H1 (cell line): ENCODE results near the gene MOV10L1. TPM values are rescaled to one million over a fixed set of nuclear protein-coding genes. Genes with fewer than 3 reads are reported as not detected.

ENCODE experiments used
- CTCF ChIA-PET: fragments of 300-600 bp; sonication (Branson Sonifier 250); formaldehyde crosslinking; loops from one replicate; lab custom pipeline; 2021; ENCODE audit not compliant: partially characterized antibody; lab: Charles Lee
- POLR2A ChIA-PET: fragments of 300-600 bp; sonication (Branson Sonifier 250); formaldehyde crosslinking; loops from one replicate; lab custom pipeline; 2021; ENCODE audit warnings: inconsistent platforms; ENCODE audit not compliant: partially characterized antibody; lab: Charles Lee
- DNase-seq, 2 experiments: peaks; one replicate each; pipeline versions ENCODE4 v3.0.0 to v3.0.0-alpha.2; 2010 to 2022; ENCODE audit warnings: low spot score in 2 of 2, low read depth in 1 of 2, mixed read lengths in 1 of 2
- FAIRE-seq: peaks from 2 replicates; lab custom pipeline; 2011; peaks lifted over from hg19 to GRCh38; lab: Jason Lieb, UNC
- H2AFZ ChIP-seq: 2 replicates; pipeline ENCODE4 v1.8.1; 2012; ENCODE audit warnings: low read length, inconsistent platforms
- H2AK5ac ChIP-seq: 2 replicates; pipeline ENCODE4 v1.6.1; 2013; ENCODE audit warnings: low read depth, low read length
- H2BK120ac ChIP-seq: replicated peaks from 2 replicates; pipeline ENCODE3; 2013; ENCODE audit warnings: low read depth, low read length, inconsistent platforms
- H2BK12ac ChIP-seq: 2 replicates; pipeline ENCODE4 v1.6.1; 2013; ENCODE audit warnings: low read depth, low read length
- H2BK15ac ChIP-seq: 2 replicates; pipeline ENCODE4 v1.6.1; 2013; ENCODE audit warnings: low read length
- H2BK20ac ChIP-seq: 2 replicates; pipeline ENCODE4 v1.6.1; 2013; ENCODE audit warnings: low read length
- H2BK5ac ChIP-seq: 2 replicates; pipeline ENCODE4 v1.6.1; 2013; ENCODE audit warnings: low read depth, low read length
- H3K14ac ChIP-seq: 2 replicates; pipeline ENCODE4 v1.6.1; 2013; ENCODE audit warnings: inconsistent platforms; ENCODE audit not compliant: insufficient read length
- H3K18ac ChIP-seq: 2 replicates; pipeline ENCODE4 v1.6.1; 2013; ENCODE audit warnings: low read length; ENCODE audit errors: extremely low read depth
- H3K23ac ChIP-seq: 2 replicates; pipeline ENCODE4 v1.6.1; 2013; ENCODE audit warnings: inconsistent platforms; ENCODE audit not compliant: insufficient read length
- H3K23me2 ChIP-seq: 2 replicates; pipeline ENCODE4 v1.6.1; 2013; ENCODE audit warnings: low read depth, low read length
- H3K27ac ChIP-seq: 2 replicates; pipeline ENCODE4 v1.6.1; 2011; ENCODE audit warnings: low read depth, low read length, inconsistent platforms
- H3K27me3 ChIP-seq, 4 experiments: replicated peaks in 1 of 4; 1 replicate in 1 of 4; 2 replicates in 3 of 4; pipeline versions ENCODE4 v1.6.1 to v1.8.1; 2011 to 2013; ENCODE audit warnings: low read length in 3 of 4, mild to moderate bottlenecking in 3 of 4, inconsistent platforms in 2 of 4, mixed read lengths in 2 of 4, moderate library complexity in 1 of 4; ENCODE audit not compliant: control insufficient read depth in 3 of 4, insufficient read depth in 3 of 4; ENCODE audit errors: extremely low read depth in 1 of 4
- H3K36me3 ChIP-seq, 4 experiments: 2 replicates each; pipeline versions ENCODE4 v1.6.1 to v1.8.1; 2011 to 2013; ENCODE audit warnings: mild to moderate bottlenecking in 4 of 4, low read length in 3 of 4, moderate library complexity in 2 of 4, control low read depth in 1 of 4, inconsistent platforms in 1 of 4; ENCODE audit not compliant: insufficient read depth in 4 of 4, control insufficient read depth in 2 of 4
- H3K4ac ChIP-seq: replicated peaks from 2 replicates; pipeline ENCODE3; 2013; ENCODE audit warnings: low read length, low read depth, mixed read lengths, inconsistent platforms; ENCODE audit not compliant: insufficient read length
- H3K4me1 ChIP-seq, 4 experiments: replicated peaks in 1 of 4; 1 replicate in 1 of 4; 2 replicates in 3 of 4; pipeline versions ENCODE4 v1.6.1 to v1.8.1; 2011 to 2013; ENCODE audit warnings: low read length in 3 of 4, inconsistent platforms in 2 of 4, mixed read lengths in 1 of 4; ENCODE audit not compliant: insufficient read depth in 4 of 4, control insufficient read depth in 3 of 4
- H3K4me2 ChIP-seq, 2 experiments: 2 replicates each; pipeline versions ENCODE4 v1.6.1 to v1.8.1; 2011 to 2013; ENCODE audit warnings: low read depth in 2 of 2, low read length in 2 of 2, control low read depth in 1 of 2, inconsistent platforms in 1 of 2, mild to moderate bottlenecking in 1 of 2; ENCODE audit not compliant: insufficient read depth in 1 of 2
- H3K4me3 ChIP-seq, 4 experiments: fragments of 200-600, 300-600 bp in 1 of 4; sonication (generic), shearing (Covaris generic), sonication (Bioruptor Twin) in 1 of 4; 2 replicates each; pipeline versions ENCODE4 v1.5.1 to v1.8.1; 2011 to 2016; ENCODE audit warnings: low read length in 4 of 4, low read depth in 3 of 4, control low read depth in 2 of 4, inconsistent platforms in 2 of 4, mild to moderate bottlenecking in 2 of 4, mixed read lengths in 1 of 4, moderate library complexity in 1 of 4; ENCODE audit not compliant: insufficient read depth in 2 of 4; ENCODE audit errors: extremely low read depth in 1 of 4
- H3K56ac ChIP-seq: replicated peaks from 2 replicates; pipeline ENCODE3; 2013; ENCODE audit warnings: low read depth, mild to moderate bottlenecking, mixed read lengths, low read length, inconsistent platforms; ENCODE audit not compliant: insufficient read length
- H3K79me1 ChIP-seq: 2 replicates; pipeline ENCODE4 v1.6.1; 2013; ENCODE audit warnings: low read depth, low read length, control low read depth
- H3K79me2 ChIP-seq, 2 experiments: 2 replicates each; pipeline versions ENCODE4 v1.6.1 to v1.8.1; 2012 to 2013; ENCODE audit warnings: low read length in 2 of 2, mild to moderate bottlenecking in 2 of 2, inconsistent platforms in 1 of 2; ENCODE audit not compliant: insufficient read depth in 2 of 2, control insufficient read depth in 1 of 2
- H3K9ac ChIP-seq, 4 experiments: replicated peaks in 1 of 4; 1 replicate in 1 of 4; 2 replicates in 3 of 4; pipeline versions ENCODE4 v1.6.1 to v1.8.1; 2011 to 2013; ENCODE audit warnings: low read depth in 3 of 4, low read length in 3 of 4, control low read depth in 2 of 4, mild to moderate bottlenecking in 2 of 4, moderate library complexity in 2 of 4, inconsistent platforms in 1 of 4; ENCODE audit errors: extremely low read depth in 1 of 4
- H3K9me3 ChIP-seq, 2 experiments: 2 replicates each; pipeline versions ENCODE4 v1.6.1 to v1.8.1; 2012 to 2013; ENCODE audit warnings: mild to moderate bottlenecking in 2 of 2, moderate library complexity in 2 of 2, control low read depth in 1 of 2, inconsistent platforms in 1 of 2, low read depth in 1 of 2, low read length in 1 of 2, mixed read lengths in 1 of 2; ENCODE audit not compliant: insufficient read depth in 2 of 2
- H4K20me1 ChIP-seq, 2 experiments: replicated peaks in 1 of 2; 2 replicates each; pipeline versions ENCODE3 to v1.8.1; 2011 to 2013; ENCODE audit warnings: inconsistent platforms in 2 of 2, low read length in 2 of 2, mild to moderate bottlenecking in 1 of 2; ENCODE audit not compliant: insufficient read depth in 2 of 2, control insufficient read depth in 1 of 2
- H4K5ac ChIP-seq: 2 replicates; pipeline ENCODE4 v1.6.1; 2013; ENCODE audit warnings: low read length, low read depth, mixed read lengths, inconsistent platforms; ENCODE audit not compliant: insufficient read length
- H4K8ac ChIP-seq: 2 replicates; pipeline ENCODE4 v1.8.0; 2013; ENCODE audit warnings: mild to moderate bottlenecking, moderate library complexity, low read length, inconsistent platforms; ENCODE audit not compliant: insufficient read depth; ENCODE audit errors: extremely low read depth
- H4K91ac ChIP-seq: replicated peaks from 2 replicates; pipeline ENCODE3; 2013; ENCODE audit warnings: low read length, mixed read lengths, inconsistent platforms; ENCODE audit not compliant: insufficient read length
- BRCA1 ChIP-seq: IDR thresholded peaks from 2 replicates; pipeline ENCODE4 v1.6.1; 2012; ENCODE audit warnings: low read depth, low read length, improper control_type of control experiment
- EP300 ChIP-seq, 2 experiments: IDR thresholded peaks; 1 replicate in 1 of 2; 2 replicates in 1 of 2; pipeline ENCODE4 v1.6.1; 2011 to 2012; ENCODE audit warnings: low read depth in 2 of 2, low read length in 2 of 2, mild to moderate bottlenecking in 2 of 2, borderline replicate concordance in 1 of 2, inconsistent platforms in 1 of 2, moderate library complexity in 1 of 2
- JUN ChIP-seq: IDR thresholded peaks from 2 replicates; pipeline ENCODE4 v1.6.1; 2011; ENCODE audit warnings: low read depth, mild to moderate bottlenecking, improper control_type of control experiment, low read length
- SAP30 ChIP-seq: fragments of 300-600 bp; sonication (generic); IDR thresholded peaks from 2 replicates; pipeline ENCODE4 v1.7.1; 2012; ENCODE audit warnings: low read length, moderate library complexity, mild to moderate bottlenecking, inconsistent platforms; ENCODE audit not compliant: insufficient read depth, insufficient replicate concordance
- SP1 ChIP-seq: IDR thresholded peaks from 2 replicates; pipeline ENCODE4 v1.6.1; 2011; ENCODE audit warnings: low read depth, low read length
- SUZ12 ChIP-seq: fragments of 200-600 bp; sonication (generic); IDR thresholded peaks from 2 replicates; pipeline ENCODE4 v1.6.1; 2012; ENCODE audit warnings: mild to moderate bottlenecking, inconsistent platforms, low read length, moderate library complexity, mixed read lengths
- TBP ChIP-seq: IDR thresholded peaks from 2 replicates; pipeline ENCODE4 v1.6.1; 2011; ENCODE audit warnings: low read depth, low read length, improper control_type of control experiment
- WGBS, 2 experiments: shearing (Covaris generic) in 1 of 2; methylation state at CpG; one replicate each; pipeline versions ENCODE4 v1.1.6 to v1.1.7; 2013 to 2015; ENCODE audit warnings: low lambda C conversion rate in 2 of 2, mixed read lengths in 2 of 2, inconsistent platforms in 1 of 2, low coverage in 1 of 2, missing lambda C conversion rate in 1 of 2; ENCODE audit not compliant: insufficient replicate concordance in 2 of 2, insufficient coverage in 1 of 2, insufficient read length in 1 of 2; ENCODE audit errors: extremely low coverage in 1 of 2, missing lambda C conversion rate in 1 of 2; 5-methylcytosine and 5-hydroxymethylcytosine counted together
- polyA plus RNA-seq, 7 experiments: library from polyadenylated mRNA; depleted of rRNA in 3 of 7; stranded (reverse) in 5 of 7; unstranded in 2 of 7; fragments of >200 nt in 5 of 7; fragments of 200-250 nt in 2 of 7; gene quantifications; 1 replicate in 5 of 7; 2 replicates in 1 of 7; 4 replicates in 1 of 7; pipeline versions ENCODE4 v1.2.1 to v1.2.3, GENCODE V29; 2011 to 2013; ENCODE audit warnings: missing spikeins in 2 of 7, mixed read lengths in 2 of 7
- total RNA-seq: library from RNA; stranded (reverse); fragmentation: NEBNext Ultra II Directional; extraction: Animal tissue kit (Norgen Biotek cat#: 25700); gene quantifications from 2 replicates; pipeline ENCODE4 v1.2.1, GENCODE V29; 2021
- TF ChIP-seq, protein P1 (sequence below): IDR thresholded peaks from 2 replicates; pipeline ENCODE4 v1.6.1; 2012; ENCODE audit warnings: low read length, inconsistent platforms

The MOV10L1 gene
- total and polyA plus RNA-seq, 2 of the 8 experiments (the other 6 are each of a cell fraction or from before 2014, with no cell fraction given), result 0.32 TPM; not detected in 1

DNA sequence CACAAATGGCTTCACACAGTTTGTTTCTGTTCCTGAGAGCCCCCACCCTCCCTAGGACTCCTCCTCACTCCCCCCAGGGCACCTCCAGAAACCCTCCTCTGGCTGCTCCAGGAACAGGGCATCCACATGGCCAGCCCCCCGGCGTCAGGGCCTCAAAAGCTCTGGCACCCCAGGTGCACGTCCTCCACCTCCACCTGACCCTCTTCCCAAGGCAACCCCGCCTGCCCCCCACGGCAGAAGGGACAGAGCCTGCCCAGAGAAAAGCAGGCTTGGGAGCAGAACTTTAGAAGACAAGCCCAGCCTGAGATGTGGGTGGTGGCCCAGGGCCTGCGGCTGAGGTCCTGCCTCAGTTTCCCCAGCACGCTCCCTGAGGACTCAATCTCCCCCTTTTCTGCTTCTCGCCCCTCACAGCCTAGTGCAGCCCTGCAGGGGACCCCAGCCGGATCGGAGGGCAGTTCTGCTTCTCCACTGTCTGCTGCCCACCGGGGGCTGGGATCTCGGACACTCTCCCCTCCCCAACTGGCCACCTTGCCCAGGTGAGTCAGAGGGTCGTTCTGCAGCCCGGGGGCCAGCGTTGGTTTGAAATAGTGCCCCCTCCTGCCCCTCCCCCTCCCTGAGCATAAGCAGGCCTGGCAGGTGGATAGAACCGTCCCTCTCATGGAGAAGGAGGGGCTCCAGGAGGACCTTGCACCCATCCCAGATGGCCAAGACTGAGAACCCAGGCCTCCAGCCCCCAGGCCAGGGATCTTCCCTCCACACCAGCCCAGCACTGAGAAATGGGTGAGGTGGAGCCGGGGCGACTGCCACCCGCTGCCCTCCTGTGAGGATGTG, 93.5 kb downstream of the MOV10L1 start:
- CTCF ChIA-PET, result interaction anchor here (1.0 to 1.5 kb wide), 6 partner anchors 8 to 34 kb away, joined by 3 to 9 read pairs (median 4); partner anchors contain the start of gene PANX2
- TF ChIP-seq JUN, result no peak
- no peak for TF ChIP-seq TBP
- no peak for TF ChIP-seq BRCA1
- TF ChIP-seq, protein P1, sequence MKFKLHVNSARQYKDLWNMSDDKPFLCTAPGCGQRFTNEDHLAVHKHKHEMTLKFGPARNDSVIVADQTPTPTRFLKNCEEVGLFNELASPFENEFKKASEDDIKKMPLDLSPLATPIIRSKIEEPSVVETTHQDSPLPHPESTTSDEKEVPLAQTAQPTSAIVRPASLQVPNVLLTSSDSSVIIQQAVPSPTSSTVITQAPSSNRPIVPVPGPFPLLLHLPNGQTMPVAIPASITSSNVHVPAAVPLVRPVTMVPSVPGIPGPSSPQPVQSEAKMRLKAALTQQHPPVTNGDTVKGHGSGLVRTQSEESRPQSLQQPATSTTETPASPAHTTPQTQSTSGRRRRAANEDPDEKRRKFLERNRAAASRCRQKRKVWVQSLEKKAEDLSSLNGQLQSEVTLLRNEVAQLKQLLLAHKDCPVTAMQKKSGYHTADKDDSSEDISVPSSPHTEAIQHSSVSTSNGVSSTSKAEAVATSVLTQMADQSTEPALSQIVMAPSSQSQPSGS, result no peak
- TF ChIP-seq SP1, result no peak
- no peak for TF ChIP-seq SUZ12
- TF ChIP-seq EP300 (IDR thresholded peaks at IDR 0.05; ENCODE audit: borderline replicate concordance in 1 of 2, low read depth in 2 of 2, low read length in 2 of 2), result no peak
- no peak for TF ChIP-seq SAP30

More for the DNA sequence above, 93.5 kb downstream of the MOV10L1 start:
- no peak overlapping the region for H3K4me3 ChIP-seq
- peaks cover 2 to 18% (median 12%) of the 10 kb centered on the region in 4 experiments; a peak in 6 of 7 replicates for H3K4me1 ChIP-seq
- no peak overlapping the region for H2AFZ ChIP-seq
- no peak overlapping the region for H4K91ac ChIP-seq
- no peak overlapping the region; the same call in 1 of the 2 replicates for H2BK15ac ChIP-seq
- H2AK5ac ChIP-seq, result no peak overlapping the region
- no peaks in the 10 kb centered on the region for H3K36me3 ChIP-seq
- no peak overlapping the region for H2BK5ac ChIP-seq
- H2BK12ac ChIP-seq, result 0 out of 2 replicates have a peak overlapping the region, but pooled peaks have one; percentile 50
- DNase-seq, result no peak
- no peak overlapping the region for H3K27ac ChIP-seq
- no peak overlapping the region for H2BK120ac ChIP-seq
- no peak overlapping the region; the same call in 1 of the 2 replicates for H3K18ac ChIP-seq
- no peak overlapping the region for H3K4ac ChIP-seq
- WGBS, 2 experiments, result 87% methylated on average over 18 of the region's 19 CpGs; no CpG with 5 or more reads in 1 of the 2 experiments
- H3K9ac ChIP-seq, result no peak overlapping the region
- POLR2A ChIA-PET, result interaction anchor here (1.5 kb wide), 1 partner anchor 11 kb away, joined by 8 read pairs; no protein-coding TSS in a partner anchor
- H3K79me2 ChIP-seq, result peaks cover 0 to 4% of the 10 kb centered on the region in 2 experiments; a peak in 1 of 4 replicates
- no peak overlapping the region for H3K56ac ChIP-seq
- H3K9me3 ChIP-seq, result no peaks in the 10 kb centered on the region
- H3K79me1 ChIP-seq, result no peaks in the 10 kb centered on the region; the same call in 1 of the 2 replicates
- H3K4me2 ChIP-seq, result peak overlapping the region in 1 of 2 experiments; percentile 82; a peak in 1 of 4 replicates
- H4K20me1 ChIP-seq, result peaks cover 0 to 12% of the 10 kb centered on the region in 2 experiments
- 0 out of 2 replicates have a peak overlapping the region, but pooled peaks have one; percentile 86 for H2BK20ac ChIP-seq
- no peak overlapping the region for H3K14ac ChIP-seq
- H3K23ac ChIP-seq, result no peak overlapping the region
- H3K27me3 ChIP-seq, result peaks cover 0 to 13% (median 5%) of the 10 kb centered on the region in 4 experiments; a peak in 3 of 7 replicates
- no peak overlapping the region for H4K8ac ChIP-seq
- peaks cover 8% of the 10 kb centered on the region; the same call in 1 of the 2 replicates for H3K23me2 ChIP-seq
- FAIRE-seq, result no peak
- H4K5ac ChIP-seq, result no peak overlapping the region
